Activated naive CD4-positive, alpha-beta T cell treated with Interleukin-2 at 50 U/mL for 16 hours (primary cell): ENCODE measurements around the gene CCDC6.

Experiments
- DNase-seq: peaks from one replicate; pipeline ENCODE4 v3.0.0-alpha.2; 2020

CCDC6 gene

GRCh38 chr10:59843748-59844147 is 62.6 kb downstream of the CCDC6 start:
- no peak for DNase-seq

GRCh38 chr10:59839576-59839975 is 66.8 kb downstream of the CCDC6 start:
- DNase-seq: no peak

GRCh38 chr10:59838085-59838789 is 68.1 kb downstream of the CCDC6 start:
- DNase-seq: no peak

- no peak for DNase-seq
Measured at GRCh38 chr10:59833810-59834209, 72.5 kb downstream of the CCDC6 start.

GRCh38 chr10:59832506-59832905 is 73.8 kb downstream of the CCDC6 start:
- DNase-seq: no peak

- no peak for DNase-seq
Measured at GRCh38 chr10:59831658-59832503, 74.5 kb downstream of the CCDC6 start.

GRCh38 chr10:59830601-59831259 is 75.6 kb downstream of the CCDC6 start:
- peak; percentile 8 for DNase-seq

- DNase-seq: no peak
Measured at GRCh38 chr10:59829601-59830000, 76.8 kb downstream of the CCDC6 start.

- no peak for DNase-seq
Measured at GRCh38 chr10:59829024-59829423, 77.3 kb downstream of the CCDC6 start.

GRCh38 chr10:59825932-59826331 is 80.4 kb downstream of the CCDC6 start:
- DNase-seq: no peak

- DNase-seq: no peak
Measured at GRCh38 chr10:59823751-59824150, 82.6 kb downstream of the CCDC6 start.

GRCh38 chr10:59823111-59823510 is 83.2 kb downstream of the CCDC6 start:
- no peak for DNase-seq

GRCh38 chr10:59820471-59820870 is 85.9 kb downstream of the CCDC6 start:
- DNase-seq: no peak

- DNase-seq: no peak
Measured at GRCh38 chr10:59819683-59820082, 86.7 kb downstream of the CCDC6 start.

GRCh38 chr10:59819265-59819664 is 87.1 kb downstream of the CCDC6 start:
- DNase-seq: no peak

GRCh38 chr10:59817773-59818172 is 88.6 kb downstream of the CCDC6 start:
- no peak for DNase-seq

GRCh38 chr10:59814878-59815277 is 91.5 kb downstream of the CCDC6 start:
- DNase-seq: no peak

GRCh38 chr10:59812519-59813122 is 93.7 kb downstream of the CCDC6 start:
- no peak for DNase-seq

GRCh38 chr10:59809644-59809974 is 96.7 kb downstream of the CCDC6 start:
- DNase-seq: no peak

GRCh38 chr10:59808896-59809643 is 97.3 kb downstream of the CCDC6 start:
- peak; percentile 72 for DNase-seq

GRCh38 chr10:59807629-59808620 is 98.4 kb downstream of the CCDC6 start:
- DNase-seq: no peak
